Measurements from ENCODE around the gene KLF5.

DNA sequence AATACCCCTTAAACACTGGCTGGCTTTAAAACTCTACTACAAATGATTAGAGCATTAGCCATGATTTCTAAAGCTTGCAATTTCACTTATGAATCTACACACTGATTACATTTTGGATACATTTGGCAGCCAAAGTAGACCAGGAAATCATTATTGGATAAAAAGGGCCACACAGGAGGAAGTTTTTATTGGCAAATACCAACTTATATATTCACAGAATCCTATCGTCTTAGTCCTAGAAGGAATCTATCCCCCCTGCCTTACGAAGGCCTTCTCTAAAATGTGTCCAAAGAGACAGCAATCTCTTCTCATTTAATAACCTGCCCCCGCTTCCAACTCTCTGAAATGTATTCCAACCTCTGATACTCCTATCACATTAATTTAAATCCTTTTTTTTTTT, 52.5 kb downstream of the KLF5 start:
- TF ChIP-seq POLR2A (IDR thresholded peaks at IDR 0.05): no peak
- TF ChIP-seq, protein P1, sequence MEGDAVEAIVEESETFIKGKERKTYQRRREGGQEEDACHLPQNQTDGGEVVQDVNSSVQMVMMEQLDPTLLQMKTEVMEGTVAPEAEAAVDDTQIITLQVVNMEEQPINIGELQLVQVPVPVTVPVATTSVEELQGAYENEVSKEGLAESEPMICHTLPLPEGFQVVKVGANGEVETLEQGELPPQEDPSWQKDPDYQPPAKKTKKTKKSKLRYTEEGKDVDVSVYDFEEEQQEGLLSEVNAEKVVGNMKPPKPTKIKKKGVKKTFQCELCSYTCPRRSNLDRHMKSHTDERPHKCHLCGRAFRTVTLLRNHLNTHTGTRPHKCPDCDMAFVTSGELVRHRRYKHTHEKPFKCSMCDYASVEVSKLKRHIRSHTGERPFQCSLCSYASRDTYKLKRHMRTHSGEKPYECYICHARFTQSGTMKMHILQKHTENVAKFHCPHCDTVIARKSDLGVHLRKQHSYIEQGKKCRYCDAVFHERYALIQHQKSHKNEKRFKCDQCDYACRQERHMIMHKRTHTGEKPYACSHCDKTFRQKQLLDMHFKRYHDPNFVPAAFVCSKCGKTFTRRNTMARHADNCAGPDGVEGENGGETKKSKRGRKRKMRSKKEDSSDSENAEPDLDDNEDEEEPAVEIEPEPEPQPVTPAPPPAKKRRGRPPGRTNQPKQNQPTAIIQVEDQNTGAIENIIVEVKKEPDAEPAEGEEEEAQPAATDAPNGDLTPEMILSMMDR (IDR thresholded peaks at IDR 0.05): no peak
- TF ChIP-seq EP300 (IDR thresholded peaks at IDR 0.05): no peak

Data from tibial nerve (tissue), 4 donors.